PC-9 (cell line): Measurements from ENCODE around the gene TAF3. TPM values are rescaled to one million over a fixed set of nuclear protein-coding genes. Genes with fewer than 3 reads are reported as not detected.
"Not testable (repeated sequence)": the region's sequence is repeated elsewhere in the genome, so short reads cannot be mapped to it uniquely, and the experiment has no call there.

Experiments
- BruUV-seq: library from RNA; stranded (reverse); fragments of 400-500 nt; replicated peaks from 2 replicates; lab custom pipeline; 2021; lab: Mats Ljungman, UMichigan
- CTCF ChIA-PET: fragments of 300-600 bp; sonication (Branson Sonifier 250); formaldehyde crosslinking; loops from one replicate; lab custom pipeline; 2022; ENCODE audit warnings: antibody characterized with exemption; lab: Charles Lee
- POLR2A ChIA-PET: fragments of 300-600 bp; sonication (Branson Sonifier 250); formaldehyde crosslinking; loops from one replicate; lab custom pipeline; 2022; ENCODE audit warnings: antibody characterized with exemption; ENCODE audit not compliant: unreplicated experiment; lab: Charles Lee
- DNase-seq, 2 experiments: peaks; one replicate each; pipeline versions ENCODE4 v3.0.0 to v3.0.0-alpha.2; 2015 to 2022; ENCODE audit warnings: mixed read lengths in 1 of 2
- H2AFZ ChIP-seq: fragments of 200-600 bp; sonication (generic); 2 replicates; pipeline ENCODE4 v1.8.1; 2017; ENCODE audit warnings: antibody characterized with exemption
- H3F3A ChIP-seq: fragments of 200-600 bp; sonication (generic); 2 replicates; pipeline ENCODE4 v1.8.1; 2017; ENCODE audit warnings: antibody characterized with exemption, mild to moderate bottlenecking, low read depth; ENCODE audit not compliant: insufficient read depth
- H3K27ac ChIP-seq: fragments of 200-600 bp; sonication (generic); 2 replicates; pipeline ENCODE4 v1.6.1; 2016; ENCODE audit warnings: mixed run types
- H3K27me3 ChIP-seq: fragments of 200-600 bp; sonication (generic); 2 replicates; pipeline ENCODE4 v1.6.1; 2016; ENCODE audit warnings: low read depth, mixed run types; ENCODE audit not compliant: insufficient read depth
- H3K36me3 ChIP-seq: fragments of 200-600 bp; sonication (generic); 2 replicates; pipeline ENCODE4 v1.6.1; 2016; ENCODE audit warnings: low read depth, mixed run types
- H3K4me1 ChIP-seq: fragments of 200-600 bp; sonication (generic); replicated peaks from 2 replicates; pipeline ENCODE4 v1.6.1; 2016; ENCODE audit warnings: mixed run types; ENCODE audit not compliant: insufficient read depth
- H3K4me2 ChIP-seq: fragments of 200-600 bp; sonication (generic); 2 replicates; pipeline ENCODE4 v1.6.1; 2017; ENCODE audit warnings: mixed run types
- H3K4me3 ChIP-seq: fragments of 200-600 bp; sonication (generic); 2 replicates; pipeline ENCODE4 v1.6.1; 2016; ENCODE audit warnings: mixed run types
- H3K79me2 ChIP-seq: fragments of 200-600 bp; sonication (generic); 2 replicates; pipeline ENCODE4 v1.6.1; 2017; ENCODE audit warnings: low read depth, mixed run types
- H3K9me2 ChIP-seq: fragments of 200-600 bp; sonication (generic); 2 replicates; pipeline ENCODE4 v1.8.1; 2017; ENCODE audit warnings: mild to moderate bottlenecking; ENCODE audit not compliant: insufficient read depth
- H3K9me3 ChIP-seq: fragments of 200-600 bp; sonication (generic); 2 replicates; pipeline ENCODE4 v1.8.1; 2016; ENCODE audit warnings: low read depth; ENCODE audit not compliant: insufficient read depth
- H4K20me1 ChIP-seq: fragments of 200-600 bp; sonication (generic); 2 replicates; pipeline ENCODE4 v1.8.1; 2017; ENCODE audit not compliant: insufficient read depth
- EZH2 ChIP-seq: fragments of 200-600 bp; sonication (generic); IDR thresholded peaks from 2 replicates; pipeline ENCODE4 v1.8.0; 2017; ENCODE audit warnings: antibody characterized with exemption, low read depth
- intact Hi-C: fragments of 100-400 bp; cut with micrococcal nuclease; formaldehyde crosslinking; loops from one replicate; pipeline ENCODE4 v1.10.0; 2022; ENCODE audit not compliant: unreplicated experiment
- total RNA-seq: library from RNA; stranded (reverse); gene quantifications from 2 replicates; pipeline ENCODE4 v1.2.3, GENCODE V29; 2021
- TF ChIP-seq, protein P1 (sequence below): fragments of 200-600 bp; sonication (generic); conservative IDR thresholded peaks from 2 replicates; pipeline ENCODE4 v1.6.1; 2017; ENCODE audit warnings: mixed run types, antibody characterized with exemption, mild to moderate bottlenecking, moderate library complexity

Gene TAF3
- total RNA-seq, 1 experiment from 2014 or later: 7.7 TPM

GRCh38 chr10:7776777-7777176 is 41.5 kb upstream of the TAF3 start:
- TF ChIP-seq EZH2: no peak
- TF ChIP-seq, protein P1, sequence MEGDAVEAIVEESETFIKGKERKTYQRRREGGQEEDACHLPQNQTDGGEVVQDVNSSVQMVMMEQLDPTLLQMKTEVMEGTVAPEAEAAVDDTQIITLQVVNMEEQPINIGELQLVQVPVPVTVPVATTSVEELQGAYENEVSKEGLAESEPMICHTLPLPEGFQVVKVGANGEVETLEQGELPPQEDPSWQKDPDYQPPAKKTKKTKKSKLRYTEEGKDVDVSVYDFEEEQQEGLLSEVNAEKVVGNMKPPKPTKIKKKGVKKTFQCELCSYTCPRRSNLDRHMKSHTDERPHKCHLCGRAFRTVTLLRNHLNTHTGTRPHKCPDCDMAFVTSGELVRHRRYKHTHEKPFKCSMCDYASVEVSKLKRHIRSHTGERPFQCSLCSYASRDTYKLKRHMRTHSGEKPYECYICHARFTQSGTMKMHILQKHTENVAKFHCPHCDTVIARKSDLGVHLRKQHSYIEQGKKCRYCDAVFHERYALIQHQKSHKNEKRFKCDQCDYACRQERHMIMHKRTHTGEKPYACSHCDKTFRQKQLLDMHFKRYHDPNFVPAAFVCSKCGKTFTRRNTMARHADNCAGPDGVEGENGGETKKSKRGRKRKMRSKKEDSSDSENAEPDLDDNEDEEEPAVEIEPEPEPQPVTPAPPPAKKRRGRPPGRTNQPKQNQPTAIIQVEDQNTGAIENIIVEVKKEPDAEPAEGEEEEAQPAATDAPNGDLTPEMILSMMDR: no peak
- Histone ChIP-seq H3F3A (no peaks in the 10 kb centered on the region), H3K4me1 (no peaks in the 10 kb centered on the region), H3K9me2 (no peaks in the 10 kb centered on the region), H4K20me1 (no peaks in the 10 kb centered on the region), H3K4me3 (no peak overlapping the region), H3K79me2 (no peaks in the 10 kb centered on the region), H3K4me2 (no peak overlapping the region), H3K36me3 (peaks cover 5% of the 10 kb centered on the region; the same call in 1 of the 2 replicates), H3K9me3 (no peaks in the 10 kb centered on the region), H3K27me3 (no peaks in the 10 kb centered on the region), H3K27ac (no peak overlapping the region), H2AFZ (no peak overlapping the region)
- DNase-seq: no peak
- ChIA-PET CTCF (no interaction called here), POLR2A (no interaction called here)
- intact Hi-C loops: no loop called here
- BruUV-seq: no TSS peak

DNA sequence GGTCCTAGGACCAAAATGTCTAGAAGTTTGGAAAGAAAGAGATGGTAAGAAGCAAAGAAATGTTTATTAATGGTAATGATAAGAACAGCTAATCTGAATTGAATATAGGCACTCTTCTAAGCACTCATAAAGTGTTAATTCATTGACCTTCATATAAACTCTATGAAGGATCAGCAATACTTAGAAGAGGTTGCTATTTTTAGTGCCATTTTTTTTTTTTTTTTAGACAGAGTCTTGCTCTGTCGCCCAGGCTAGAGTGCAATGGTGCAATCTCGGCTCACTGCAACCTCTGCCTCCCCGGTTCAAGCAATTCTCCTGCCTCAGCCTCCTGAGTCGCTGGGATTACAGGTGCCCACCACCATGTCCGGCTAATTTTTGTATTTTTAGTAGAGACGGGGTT is 36.1 kb upstream of the TAF3 start:
- peaks cover 36% of the 10 kb centered on the region for H3K79me2 ChIP-seq

DNA sequence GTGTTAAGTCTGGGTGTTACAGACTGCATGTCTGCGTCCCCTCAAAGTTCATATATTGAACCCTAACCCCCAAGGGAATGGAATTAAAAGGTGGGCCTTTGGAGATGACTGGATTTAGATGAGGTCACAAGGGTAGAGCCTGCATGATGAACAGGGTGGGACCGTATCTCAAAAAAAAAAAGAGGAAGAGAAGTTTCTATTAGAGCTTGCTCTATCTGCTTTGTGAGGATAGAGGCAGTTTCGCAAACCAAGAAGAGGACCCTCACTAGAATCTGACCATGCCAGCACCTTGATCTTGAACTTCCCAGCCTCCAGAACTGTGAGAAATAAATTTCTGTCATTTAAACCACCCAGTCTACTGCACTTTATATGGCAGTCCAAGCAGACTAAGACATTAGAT is 31.9 kb upstream of the TAF3 start:
- CTCF ChIA-PET: no interaction called here
- peaks cover 10% of the 10 kb centered on the region for H3K4me1 ChIP-seq
- H3K9me3 ChIP-seq: no peaks in the 10 kb centered on the region
- no peak for DNase-seq
- peak overlapping the region; percentile 80; the same call in 1 of the 2 replicates for H3K4me3 ChIP-seq
- H3K27ac ChIP-seq: no peak overlapping the region
- no peak for TF ChIP-seq EZH2
- TF ChIP-seq, protein P1: no peak
- H3K79me2 ChIP-seq: peaks cover 77% of the 10 kb centered on the region
- H3K36me3 ChIP-seq: 0 out of 2 replicates have a peak, but pooled peaks cover under 1% of the 10 kb centered on the region
- intact Hi-C loops: no loop called here
- no peaks in the 10 kb centered on the region for H3K9me2 ChIP-seq
- H3K27me3 ChIP-seq: no peaks in the 10 kb centered on the region
- POLR2A ChIA-PET: no interaction called here
- H3K4me2 ChIP-seq: peak overlapping the region; percentile 79
- peaks cover 9% of the 10 kb centered on the region for H4K20me1 ChIP-seq
- no TSS peak for BruUV-seq
- no peak overlapping the region for H2AFZ ChIP-seq
- H3F3A ChIP-seq: no peaks in the 10 kb centered on the region

More for the DNA sequence above, 36.1 kb upstream of the TAF3 start:
- CTCF ChIA-PET, H4K20me1 ChIP-seq, DNase-seq, H3K36me3 ChIP-seq, H3K4me2 ChIP-seq, H3K27ac ChIP-seq, H3K9me2 ChIP-seq, H2AFZ ChIP-seq, BruUV-seq, H3F3A ChIP-seq, H3K4me3 ChIP-seq, H3K27me3 ChIP-seq, H3K4me1 ChIP-seq, intact Hi-C loops, H3K9me3 ChIP-seq, POLR2A ChIA-PET: not testable (repeated sequence)
